Fibroblast of lung (primary cell): ENCODE data around the gene RPEL1.

ENCODE experiments used
- CTCF ChIP-seq, 2 donors: IDR thresholded peaks in 1 of 2; conservative IDR thresholded peaks in 1 of 2; 1 replicate in 1 of 2; 2 replicates in 1 of 2; pipeline ENCODE4 v1.5.1; 2011 to 2012; ENCODE audit warnings: low read length in 2 of 2, control low read depth in 1 of 2, inconsistent platforms in 1 of 2, low read depth in 1 of 2, mild to moderate bottlenecking in 1 of 2
- EZH2 ChIP-seq: IDR thresholded peaks from 2 replicates; pipeline ENCODE4 v1.5.1; 2012; ENCODE audit warnings: low read length, control low read depth, mild to moderate bottlenecking; ENCODE audit errors: missing control alignments

- TF ChIP-seq CTCF (conservative IDR thresholded peaks at IDR 0.05 in 1 of 2, IDR thresholded peaks at IDR 0.05 in 1 of 2; ENCODE audit: low read depth in 1 of 2, low read length in 2 of 2) = no peak
- TF ChIP-seq EZH2 = no peak
Observed at GRCh38 chr10:103295374-103296015, 49.8 kb downstream of the RPEL1 start.
